Measurements from ENCODE around the gene TACR1.
"Not testable (repeated sequence)": the region's sequence is repeated elsewhere in the genome, so short reads cannot be mapped to it uniquely, and the experiment has no call there.

Gene TACR1

GRCh38 chr2:75195076-75195691 is 4.1 kb downstream of the TACR1 start:
- no peak for DNase-seq (ENCODE audit: low read depth in 2 of 2, low spot score in 1 of 2)

- DNase-seq (ENCODE audit: low read depth in 2 of 2, low spot score in 1 of 2) = no peak
Observed at GRCh38 chr2:75194184-75194868, 5.0 kb downstream of the TACR1 start.

GRCh38 chr2:75192496-75192895 is 6.8 kb downstream of the TACR1 start:
- no peak for DNase-seq (ENCODE audit: low read depth in 2 of 2, low spot score in 1 of 2)

GRCh38 chr2:75190271-75190990 is 8.9 kb downstream of the TACR1 start:
- DNase-seq (ENCODE audit: low read depth in 2 of 2, low spot score in 1 of 2) = no peak

GRCh38 chr2:75186821-75187220 is 12.5 kb downstream of the TACR1 start:
- DNase-seq (ENCODE audit: low read depth in 2 of 2, low spot score in 1 of 2) = no peak

- DNase-seq (ENCODE audit: low read depth in 2 of 2, low spot score in 1 of 2) = no peak
Observed at GRCh38 chr2:75182606-75183005, 16.7 kb downstream of the TACR1 start.

- no peak for DNase-seq (ENCODE audit: low read depth in 2 of 2, low spot score in 1 of 2)
Observed at GRCh38 chr2:75180476-75180875, 18.8 kb downstream of the TACR1 start.

- DNase-seq (ENCODE audit: low read depth in 2 of 2, low spot score in 1 of 2) = no peak
Observed at GRCh38 chr2:75177427-75177826, 21.9 kb downstream of the TACR1 start.

GRCh38 chr2:75175456-75175855 is 23.9 kb downstream of the TACR1 start:
- no peak for DNase-seq (ENCODE audit: low read depth in 2 of 2, low spot score in 1 of 2)

- DNase-seq (ENCODE audit: low read depth in 2 of 2, low spot score in 1 of 2) = no peak
Observed at GRCh38 chr2:75174981-75175380, 24.3 kb downstream of the TACR1 start.

- no peak for DNase-seq (ENCODE audit: low read depth in 2 of 2, low spot score in 1 of 2)
Observed at GRCh38 chr2:75174519-75174918, 24.8 kb downstream of the TACR1 start.

GRCh38 chr2:75173740-75174139 is 25.6 kb downstream of the TACR1 start:
- no peak for DNase-seq (ENCODE audit: low read depth in 2 of 2, low spot score in 1 of 2)

GRCh38 chr2:75171423-75171822 is 27.9 kb downstream of the TACR1 start:
- DNase-seq (ENCODE audit: low read depth in 2 of 2, low spot score in 1 of 2) = not testable (repeated sequence)

- DNase-seq (ENCODE audit: low read depth in 2 of 2, low spot score in 1 of 2) = no peak
Observed at GRCh38 chr2:75170889-75171288, 28.4 kb downstream of the TACR1 start.

GRCh38 chr2:75168186-75168585 is 31.1 kb downstream of the TACR1 start:
- DNase-seq (ENCODE audit: low read depth in 2 of 2, low spot score in 1 of 2) = no peak

GRCh38 chr2:75166491-75166890 is 32.8 kb downstream of the TACR1 start:
- DNase-seq (ENCODE audit: low read depth in 2 of 2, low spot score in 1 of 2) = no peak

- DNase-seq (ENCODE audit: low read depth in 2 of 2, low spot score in 1 of 2) = no peak
Observed at GRCh38 chr2:75162897-75163296, 36.4 kb downstream of the TACR1 start.

- DNase-seq (ENCODE audit: low read depth in 2 of 2, low spot score in 1 of 2) = no peak
Observed at GRCh38 chr2:75162259-75162658, 37.1 kb downstream of the TACR1 start.

- DNase-seq (ENCODE audit: low read depth in 2 of 2, low spot score in 1 of 2) = no peak
Observed at GRCh38 chr2:75157435-75157834, 41.9 kb downstream of the TACR1 start.

- no peak for DNase-seq (ENCODE audit: low read depth in 2 of 2, low spot score in 1 of 2)
Observed at GRCh38 chr2:75155115-75155514, 44.2 kb downstream of the TACR1 start.

GRCh38 chr2:75153221-75153620 is 46.1 kb downstream of the TACR1 start:
- no peak for DNase-seq (ENCODE audit: low read depth in 2 of 2, low spot score in 1 of 2)

- not testable (repeated sequence) for DNase-seq (ENCODE audit: low read depth in 2 of 2, low spot score in 1 of 2)
Observed at GRCh38 chr2:75152243-75152642, 47.1 kb downstream of the TACR1 start.

Measured in stimulated activated CD8-positive, alpha-beta memory T cell treated with anti-CD3 and anti-CD28 coated beads, Interleukin-4, amount 100 ng/mL, for 1 hour (primary cell).